Loucy (cell line): ENCODE data around the gene SOX8.

ENCODE experiments used
- EZH2phosphoT487 ChIP-seq: fragments of 200-600 bp; IDR thresholded peaks from 2 replicates; pipeline ENCODE4 v1.6.1; 2018; ENCODE audit warnings: antibody characterized with exemption, mild to moderate bottlenecking, moderate library complexity, borderline replicate concordance
- TF ChIP-seq, protein P1 (sequence below): fragments of 200-600 bp; sonication (generic); conservative IDR thresholded peaks from 2 replicates; pipeline ENCODE4 v1.5.1; 2014; ENCODE audit warnings: mild to moderate bottlenecking, antibody characterized with exemption, low read length

DNA sequence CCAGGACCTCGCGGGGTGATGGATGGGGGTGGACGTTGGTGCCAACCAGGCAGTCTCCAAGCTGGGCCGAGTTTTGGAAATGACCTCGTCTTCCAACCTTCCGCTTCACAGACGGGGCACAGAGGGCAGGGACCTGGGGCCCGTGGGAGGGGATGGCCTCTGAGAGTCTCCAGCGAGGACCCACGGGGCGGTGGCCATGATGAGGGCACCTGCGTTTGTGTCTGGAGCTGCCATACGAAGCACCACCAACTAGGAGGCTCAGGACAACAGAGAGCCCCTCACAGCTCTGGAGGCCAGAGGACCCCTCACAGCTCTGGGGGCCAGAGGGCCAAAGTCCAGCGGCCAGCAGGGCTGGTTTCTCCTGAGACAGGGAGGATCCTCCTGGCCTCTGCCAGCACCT is 26.5 kb downstream of the SOX8 start:
- TF ChIP-seq, protein P1, sequence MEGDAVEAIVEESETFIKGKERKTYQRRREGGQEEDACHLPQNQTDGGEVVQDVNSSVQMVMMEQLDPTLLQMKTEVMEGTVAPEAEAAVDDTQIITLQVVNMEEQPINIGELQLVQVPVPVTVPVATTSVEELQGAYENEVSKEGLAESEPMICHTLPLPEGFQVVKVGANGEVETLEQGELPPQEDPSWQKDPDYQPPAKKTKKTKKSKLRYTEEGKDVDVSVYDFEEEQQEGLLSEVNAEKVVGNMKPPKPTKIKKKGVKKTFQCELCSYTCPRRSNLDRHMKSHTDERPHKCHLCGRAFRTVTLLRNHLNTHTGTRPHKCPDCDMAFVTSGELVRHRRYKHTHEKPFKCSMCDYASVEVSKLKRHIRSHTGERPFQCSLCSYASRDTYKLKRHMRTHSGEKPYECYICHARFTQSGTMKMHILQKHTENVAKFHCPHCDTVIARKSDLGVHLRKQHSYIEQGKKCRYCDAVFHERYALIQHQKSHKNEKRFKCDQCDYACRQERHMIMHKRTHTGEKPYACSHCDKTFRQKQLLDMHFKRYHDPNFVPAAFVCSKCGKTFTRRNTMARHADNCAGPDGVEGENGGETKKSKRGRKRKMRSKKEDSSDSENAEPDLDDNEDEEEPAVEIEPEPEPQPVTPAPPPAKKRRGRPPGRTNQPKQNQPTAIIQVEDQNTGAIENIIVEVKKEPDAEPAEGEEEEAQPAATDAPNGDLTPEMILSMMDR, result no peak
- no peak for TF ChIP-seq EZH2phosphoT487
